K562 (cell line): ENCODE measurements around the gene EML6. TPM values are rescaled to one million over a fixed set of nuclear protein-coding genes. Genes with fewer than 3 reads are reported as not detected.

Source experiments
- ATAC-seq: fragments of 200-7000 bp; cut with Tn5 transposase; 3 replicates; pipeline ENCODE4 v1.9.1; 2020; ENCODE audit warnings: moderate library complexity
- BruUV-seq: library from RNA; stranded (reverse); fragments of 400-500 nt; replicated peaks from 2 replicates; lab custom pipeline; 2021; lab: Mats Ljungman, UMichigan
- CTCF ChIA-PET: fragments of 300-600 bp; formaldehyde crosslinking; extraction: SDS; loops from one replicate; lab custom pipeline; 2021; ENCODE audit warnings: low intra/inter-chr PET ratio; lab: Yijun Ruan, JAX
- POLR2A ChIA-PET: fragments of 300-600, 350-650 bp; sonication (Branson Sonifier 250); formaldehyde crosslinking; extraction: SDS; loops from one replicate; lab custom pipeline; 2021; ENCODE audit warnings: antibody characterized with exemption, inconsistent platforms; lab: Yijun Ruan, JAX
- DNase-seq, 4 experiments: peaks; one replicate each; pipeline versions ENCODE4 v3.0.0 to v3.0.0-alpha.2; 2011 to 2018; ENCODE audit warnings: low spot score in 3 of 4, mixed read lengths in 3 of 4; ENCODE audit errors: extremely low read depth in 1 of 4
- FAIRE-seq: peaks from 2 replicates; lab custom pipeline; 2011; peaks lifted over from hg19 to GRCh38; lab: Jason Lieb, UNC
- H2AFZ ChIP-seq: 2 replicates; pipeline ENCODE4 v1.6.0; 2011; ENCODE audit warnings: low read depth, low read length, control low read depth, inconsistent platforms
- H3K27ac ChIP-seq: fragments of 200-600 bp; 3 replicates; pipeline ENCODE4 v1.8.0; 2011; ENCODE audit warnings: low read depth, mild to moderate bottlenecking, control low read depth, inconsistent platforms, low read length, moderate library complexity, mixed read lengths; ENCODE audit errors: extremely low read depth
- H3K27me3 ChIP-seq, 2 experiments: fragments of 300-600 bp in 1 of 2; 2 replicates in 1 of 2; 3 replicates in 1 of 2; pipeline versions ENCODE4 v1.6.0 to v1.8.0; 2011; ENCODE audit warnings: inconsistent platforms in 2 of 2, low read length in 2 of 2, mild to moderate bottlenecking in 1 of 2, mixed read lengths in 1 of 2, moderate library complexity in 1 of 2; ENCODE audit not compliant: control insufficient read depth in 2 of 2, insufficient read depth in 2 of 2
- H3K36me3 ChIP-seq: fragments of 300-600 bp; 3 replicates; pipeline ENCODE4 v1.8.0; 2011; ENCODE audit warnings: mild to moderate bottlenecking, low read length, inconsistent platforms; ENCODE audit not compliant: control insufficient read depth, insufficient read depth
- H3K4me1 ChIP-seq, 2 experiments: fragments of 200-600 bp in 1 of 2; replicated peaks in 1 of 2; 2 replicates in 1 of 2; 3 replicates in 1 of 2; pipeline versions ENCODE4 v1.5.1 to v1.8.0; 2011; ENCODE audit warnings: inconsistent platforms in 2 of 2, low read length in 2 of 2, mild to moderate bottlenecking in 1 of 2, mixed read lengths in 1 of 2, moderate library complexity in 1 of 2; ENCODE audit not compliant: control insufficient read depth in 2 of 2, insufficient read depth in 2 of 2
- H3K4me2 ChIP-seq: 2 replicates; pipeline ENCODE4 v1.6.1; 2011; ENCODE audit warnings: low read length, control low read depth, inconsistent platforms, mixed read lengths; ENCODE audit not compliant: insufficient read depth
- H3K4me3 ChIP-seq: fragments of 200-600 bp; sonication (generic), shearing (Covaris generic); 2 replicates; pipeline ENCODE4 v1.5.1; 2016; ENCODE audit warnings: control low read depth, inconsistent platforms
- H3K79me2 ChIP-seq: fragments of 200-600 bp; 3 replicates; pipeline ENCODE4 v1.8.0; 2011; ENCODE audit warnings: low read length, inconsistent platforms; ENCODE audit not compliant: control insufficient read depth, insufficient read depth
- H3K9ac ChIP-seq, 2 experiments: 2 replicates each; pipeline versions ENCODE4 v1.6.0 to v1.6.1; 2011; ENCODE audit warnings: low read depth in 2 of 2, low read length in 2 of 2, control low read depth in 1 of 2, inconsistent platforms in 1 of 2, mild to moderate bottlenecking in 1 of 2, mixed read lengths in 1 of 2; ENCODE audit not compliant: insufficient read depth in 1 of 2
- H3K9me1 ChIP-seq: one replicate; pipeline ENCODE4 v1.6.0; 2011; ENCODE audit warnings: inconsistent platforms, mild to moderate bottlenecking, low read length, moderate library complexity; ENCODE audit not compliant: control insufficient read depth, insufficient read depth
- H3K9me3 ChIP-seq: replicated peaks from 2 replicates; pipeline ENCODE4 v1.5.1; 2011; ENCODE audit warnings: low read depth, low read length, inconsistent platforms; ENCODE audit not compliant: control insufficient read depth, insufficient read depth
- H4K20me1 ChIP-seq: replicated peaks from 2 replicates; pipeline ENCODE4 v1.6.1; 2011; ENCODE audit warnings: low read length, inconsistent platforms, mixed read lengths; ENCODE audit not compliant: control insufficient read depth, insufficient read depth
- KAT8 ChIP-seq: fragments of 450-650 bp; IDR thresholded peaks from 2 replicates; pipeline ENCODE4 v1.6.1; 2016; ENCODE audit warnings: low read depth, mild to moderate bottlenecking
- TRIM24 ChIP-seq, 2 experiments: fragments of 450-650 bp; IDR thresholded peaks; 2 replicates each; pipeline ENCODE4 v1.6.1; 2016
- ZBTB17 ChIP-seq: fragments of 450-650 bp; formaldehyde crosslinking; IDR thresholded peaks from 2 replicates; pipeline ENCODE4 v1.4.0; 2020; ENCODE audit warnings: mild to moderate bottlenecking
- ZBTB8A ChIP-seq: fragments of 450-650 bp; IDR thresholded peaks from 2 replicates; pipeline ENCODE4 v1.6.1; 2018; ENCODE audit warnings: mild to moderate bottlenecking, moderate library complexity; ENCODE audit not compliant: partially characterized antibody
- ZNF41 ChIP-seq: fragments of 250-450 bp; sonication (Bioruptor Pico); conservative IDR thresholded peaks from 2 replicates; pipeline ENCODE4 v1.4.0; 2020; ENCODE audit warnings: mild to moderate bottlenecking
- ZNF668 ChIP-seq: fragments of 250-450 bp; sonication (Bioruptor Pico); IDR thresholded peaks from 2 replicates; pipeline ENCODE4 v1.8.0; 2022; ENCODE audit warnings: mild to moderate bottlenecking, inconsistent platforms
- WGBS: fragments of 100-300 bp; shearing (Covaris generic); methylation state at CpG from one replicate; pipeline ENCODE4 v1.1.6; 2016; ENCODE audit warnings: low coverage, mixed read lengths; ENCODE audit not compliant: insufficient coverage; ENCODE audit errors: missing lambda C conversion rate; 5-methylcytosine and 5-hydroxymethylcytosine counted together
- in situ Hi-C: fragments of 300-500 bp; cut with MboI; formaldehyde crosslinking; loops from 4 replicates; pipeline ENCODE4 v1.15.0; 2018; ENCODE audit warnings: inconsistent platforms, mixed read lengths
- intact Hi-C: fragments of 100-400 bp; cut with micrococcal nuclease; formaldehyde crosslinking; loops from 2 replicates; pipeline ENCODE4 v1.14.2; 2022
- polyA plus RNA-seq, 8 experiments: library from polyadenylated mRNA; depleted of rRNA in 4 of 8; stranded (reverse) in 5 of 8; unstranded in 3 of 8; fragments of >200 nt; fragmentation: Nextera tagmentation in 2 of 8; fragmentation: Illumina TruSeq in 1 of 8; extraction: Ambion mirVana in 2 of 8; extraction: Trizol in 1 of 8; gene quantifications; 2 replicates each; pipeline versions ENCODE4 v1.2.1 to v1.2.3, GENCODE V29; 2011 to 2014; ENCODE audit warnings: inconsistent platforms in 1 of 8, missing spikeins in 1 of 8
- total RNA-seq, 7 experiments: library from RNA; depleted of rRNA in 6 of 7; stranded (reverse); fragments of >200 nt in 6 of 7; fragmentation: Illumina TruSeq in 2 of 7; extraction: Trizol in 2 of 7; gene quantifications; 2 replicates each; pipeline versions ENCODE4 v1.2.1 to v1.2.3, GENCODE V29; 2011 to 2021; ENCODE audit warnings: low replicate concordance in 1 of 7
- TF ChIP-seq, protein P1 (sequence below): sonication (generic); formaldehyde crosslinking; IDR thresholded peaks from 2 replicates; pipeline ENCODE4 v1.8.1; 2023; ENCODE audit warnings: mild to moderate bottlenecking, missing genetic modification reagents

EML6 gene
- total and polyA plus RNA-seq, 9 of the 15 experiments (the other 6 are each of a cell fraction or from before 2014, with no cell fraction given), result 0.07 to 0.56 (median 0.25) TPM

DNA sequence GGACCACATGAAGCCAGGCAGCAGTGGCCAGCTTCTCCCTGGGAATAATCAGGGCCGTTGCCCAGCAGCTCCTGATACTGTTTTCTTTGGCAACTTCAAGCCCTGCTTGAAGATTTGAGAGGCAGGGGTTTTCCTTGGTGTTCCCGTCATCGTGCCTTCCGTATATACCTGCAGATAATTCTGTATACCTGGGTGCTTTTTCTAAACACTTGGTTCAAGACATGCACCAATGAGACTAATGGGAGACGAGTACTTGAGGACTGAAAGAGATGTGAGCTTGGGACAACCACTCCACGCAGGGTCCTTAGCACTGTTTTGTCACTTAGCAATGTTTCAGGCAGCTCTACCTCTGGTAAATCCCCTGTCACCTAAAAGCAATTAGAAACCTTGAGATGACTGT, 208.0 kb downstream of the EML6 start:
- in situ Hi-C loops, result no loop called here
- Histone ChIP-seq H3K4me1 (peaks cover 0 to 5% of the 10 kb centered on the region in 2 experiments; a peak in 2 of 5 replicates), H3K79me2 (no peaks in the 10 kb centered on the region), H3K27ac (no peak overlapping the region), H3K9me3 (0 out of 2 replicates have a peak, but pooled peaks cover 7% of the 10 kb centered on the region), H3K36me3 (no peaks in the 10 kb centered on the region), H3K9me1 (no peaks in the 10 kb centered on the region), H2AFZ (peak overlapping the region; percentile 25; the same call in 1 of the 2 replicates), H3K4me3 (no peak overlapping the region), H3K9ac (no peak overlapping the region), H3K4me2 (no peak overlapping the region), H3K27me3 (peaks cover 0 to under 1% of the 10 kb centered on the region in 2 experiments; a peak in 2 of 5 replicates), H4K20me1 (no peaks in the 10 kb centered on the region)
- ATAC-seq (no peak; the same call in 2 of the 3 replicates), DNase-seq (no peak), FAIRE-seq (peak; percentile 6)
- BruUV-seq, result no TSS peak
- CTCF ChIA-PET, result no interaction called here
- TF ChIP-seq ZBTB17 (CRISPR knock-in tag), result no peak
- TF ChIP-seq TRIM24 (IDR thresholded peaks at IDR 0.05), result no peak
- no peak for TF ChIP-seq KAT8
- no peak for TF ChIP-seq ZBTB8A
- TF ChIP-seq ZNF41 (CRISPR knock-in tag), result no peak
- TF ChIP-seq, protein P1, sequence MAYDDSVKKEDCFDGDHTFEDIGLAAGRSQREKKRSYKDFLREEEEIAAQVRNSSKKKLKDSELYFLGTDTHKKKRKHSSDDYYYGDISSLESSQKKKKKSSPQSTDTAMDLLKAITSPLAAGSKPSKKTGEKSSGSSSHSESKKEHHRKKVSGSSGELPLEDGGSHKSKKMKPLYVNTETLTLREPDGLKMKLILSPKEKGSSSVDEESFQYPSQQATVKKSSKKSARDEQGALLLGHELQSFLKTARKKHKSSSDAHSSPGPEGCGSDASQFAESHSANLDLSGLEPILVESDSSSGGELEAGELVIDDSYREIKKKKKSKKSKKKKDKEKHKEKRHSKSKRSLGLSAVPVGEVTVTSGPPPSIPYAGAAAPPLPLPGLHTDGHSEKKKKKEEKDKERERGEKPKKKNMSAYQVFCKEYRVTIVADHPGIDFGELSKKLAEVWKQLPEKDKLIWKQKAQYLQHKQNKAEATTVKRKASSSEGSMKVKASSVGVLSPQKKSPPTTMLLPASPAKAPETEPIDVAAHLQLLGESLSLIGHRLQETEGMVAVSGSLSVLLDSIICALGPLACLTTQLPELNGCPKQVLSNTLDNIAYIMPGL, result no peak
- no peak for TF ChIP-seq ZNF668 (CRISPR knock-in tag)
- POLR2A ChIA-PET, result interaction anchor here (0.6 to 1.8 kb wide), 5 partner anchors 8 to 50 kb away, joined by 3 to 4 read pairs (median 3); no protein-coding TSS in a partner anchor
- intact Hi-C loops, result no loop called here
- 23% methylated on average over 6 of the region's 6 CpGs for WGBS
